ENCODE measurements around the gene FNBP1L.
A peak's percentile ranks its signal among the peaks of the same experiment; 100 is the strongest.

Gene FNBP1L

GRCh38 chr1:93592551-93592949 lies 144.6 kb downstream of the FNBP1L start:
- no peak for DNase-seq (ENCODE audit: low spot score)

GRCh38 chr1:93593854-93594602 lies 146.1 kb downstream of the FNBP1L start:
- DNase-seq (ENCODE audit: low spot score) = no peak

GRCh38 chr1:93594603-93594880 lies 146.6 kb downstream of the FNBP1L start:
- DNase-seq (ENCODE audit: low spot score) = no peak

GRCh38 chr1:93595266-93595665 lies 147.3 kb downstream of the FNBP1L start:
- DNase-seq (ENCODE audit: low spot score) = peak; percentile 74

- DNase-seq (ENCODE audit: low spot score) = no peak
Observed at GRCh38 chr1:93595743-93596142, 147.8 kb downstream of the FNBP1L start.

GRCh38 chr1:93596329-93597089 lies 148.6 kb downstream of the FNBP1L start:
- no peak for DNase-seq (ENCODE audit: low spot score)

- no peak for DNase-seq (ENCODE audit: low spot score)
Observed at GRCh38 chr1:93597709-93598108, 149.8 kb downstream of the FNBP1L start.

GRCh38 chr1:93598396-93598795 lies 150.5 kb downstream of the FNBP1L start:
- DNase-seq (ENCODE audit: low spot score) = no peak

GRCh38 chr1:93598861-93599439 lies 151.0 kb downstream of the FNBP1L start:
- DNase-seq (ENCODE audit: low spot score) = no peak

- DNase-seq (ENCODE audit: low spot score) = no peak
Observed at GRCh38 chr1:93599479-93599878, 151.6 kb downstream of the FNBP1L start.

- no peak for DNase-seq (ENCODE audit: low spot score)
Observed at GRCh38 chr1:93600663-93601062, 152.7 kb downstream of the FNBP1L start.

- DNase-seq (ENCODE audit: low spot score) = no peak
Observed at GRCh38 chr1:93601686-93602085, 153.8 kb downstream of the FNBP1L start.

- DNase-seq (ENCODE audit: low spot score) = no peak
Observed at GRCh38 chr1:93602101-93602500, 154.2 kb downstream of the FNBP1L start.

- no peak for DNase-seq (ENCODE audit: low spot score)
Observed at GRCh38 chr1:93603106-93603505, 155.2 kb downstream of the FNBP1L start.

- DNase-seq (ENCODE audit: low spot score) = no peak
Observed at GRCh38 chr1:93603601-93604000, 155.7 kb downstream of the FNBP1L start.

Measured in AG20443 (cell line).